ENCODE measurements around the gene PAGR1. TPM values are rescaled to one million over a fixed set of nuclear protein-coding genes. Genes with fewer than 3 reads are reported as not detected.
A peak's percentile ranks its signal among the peaks of the same experiment; 100 is the strongest.

Gene PAGR1
- total and polyA plus RNA-seq, 10 of the 15 experiments (the other 5 are each of a cell fraction or from before 2014, with no cell fraction given), result 1.1 to 57.7 (median 23.4) TPM

GRCh38 chr16:29815793-29816693 lies at the start of gene PAGR1 (continued):
- TF ChIP-seq HCFC1 (IDR thresholded peaks at IDR 0.05; ENCODE audit: low read length) (peak; percentile 94), GATAD2B (conservative IDR thresholded peaks at IDR 0.05; ENCODE audit: low read depth) (peak; percentile 89), CEBPZ (IDR thresholded peaks at IDR 0.05; ENCODE audit: low read depth, low read length) (no peak), NFXL1 (IDR thresholded peaks at IDR 0.05; ENCODE audit: borderline replicate concordance) (no peak), NBN (IDR thresholded peaks at IDR 0.05) (peak; percentile 96; the same call in 1 of the 2 replicates), ATF7 (IDR thresholded peaks at IDR 0.05; ENCODE audit: low read depth) (peak; percentile 46; the same call in 1 of the 2 replicates), RELB (IDR thresholded peaks at IDR 0.05; ENCODE audit: low read depth) (peak; percentile 77), TARDBP (IDR thresholded peaks at IDR 0.05; ENCODE audit: borderline replicate concordance) (0 out of 2 replicates have a peak, but pooled peaks have one; percentile 47), ZSCAN29 (IDR thresholded peaks at IDR 0.05) (no peak), NR2C2 (IDR thresholded peaks at IDR 0.05; ENCODE audit: borderline replicate concordance, control insufficient read depth, insufficient read length, low read depth) (no peak), MEF2B (IDR thresholded peaks at IDR 0.05; ENCODE audit: partially characterized antibody, poor library complexity, severe bottlenecking) (peak; percentile 100), CEBPB (IDR thresholded peaks at IDR 0.05; ENCODE audit: borderline replicate concordance in 1 of 2, low read depth in 2 of 2, low read length in 2 of 2) (no peak), HDAC6 (IDR thresholded peaks at IDR 0.05; ENCODE audit: unreplicated experiment) (no peak), BACH1 (IDR thresholded peaks at IDR 0.05; ENCODE audit: borderline replicate concordance) (peak; percentile 49; the same call in 1 of the 2 replicates), BHLHE40 (IDR thresholded peaks at IDR 0.05; ENCODE audit: borderline replicate concordance in 1 of 2, low read depth in 2 of 2, low read length in 1 of 2) (peak; percentile 14 to 45; a peak in 2 of 4 replicates), BCL3 (IDR thresholded peaks at IDR 0.05; ENCODE audit: borderline replicate concordance, insufficient read depth, low read depth, low read length, poor library complexity, severe bottlenecking) (no peak), RAD21 (IDR thresholded peaks at IDR 0.05; ENCODE audit: insufficient read depth, low read depth, low read length) (peak; percentile 67), SPI1 (IDR thresholded peaks at IDR 0.05; ENCODE audit: borderline replicate concordance, insufficient read depth, low read depth, low read length) (peak; percentile 61; the same call in 1 of the 2 replicates), E2F8 (IDR thresholded peaks at IDR 0.05; ENCODE audit: low read depth, partially characterized antibody) (peak; percentile 62)
